H1 (cell line): ENCODE results near the gene DHX38. TPM values are rescaled to one million over a fixed set of nuclear protein-coding genes. Genes with fewer than 3 reads are reported as not detected.

ENCODE experiments used
- CTCF ChIA-PET: fragments of 300-600 bp; sonication (Branson Sonifier 250); formaldehyde crosslinking; loops from one replicate; lab custom pipeline; 2021; ENCODE audit not compliant: partially characterized antibody; lab: Charles Lee
- POLR2A ChIA-PET: fragments of 300-600 bp; sonication (Branson Sonifier 250); formaldehyde crosslinking; loops from one replicate; lab custom pipeline; 2021; ENCODE audit warnings: inconsistent platforms; ENCODE audit not compliant: partially characterized antibody; lab: Charles Lee
- DNase-seq, 2 experiments: peaks; one replicate each; pipeline versions ENCODE4 v3.0.0 to v3.0.0-alpha.2; 2010 to 2022; ENCODE audit warnings: low spot score in 2 of 2, low read depth in 1 of 2, mixed read lengths in 1 of 2
- FAIRE-seq: peaks from 2 replicates; lab custom pipeline; 2011; peaks lifted over from hg19 to GRCh38; lab: Jason Lieb, UNC
- H2AFZ ChIP-seq: 2 replicates; pipeline ENCODE4 v1.8.1; 2012; ENCODE audit warnings: low read length, inconsistent platforms
- H2AK5ac ChIP-seq: 2 replicates; pipeline ENCODE4 v1.6.1; 2013; ENCODE audit warnings: low read depth, low read length
- H2BK120ac ChIP-seq: replicated peaks from 2 replicates; pipeline ENCODE3; 2013; ENCODE audit warnings: low read depth, low read length, inconsistent platforms
- H2BK12ac ChIP-seq: 2 replicates; pipeline ENCODE4 v1.6.1; 2013; ENCODE audit warnings: low read depth, low read length
- H2BK15ac ChIP-seq: 2 replicates; pipeline ENCODE4 v1.6.1; 2013; ENCODE audit warnings: low read length
- H2BK20ac ChIP-seq: 2 replicates; pipeline ENCODE4 v1.6.1; 2013; ENCODE audit warnings: low read length
- H2BK5ac ChIP-seq: 2 replicates; pipeline ENCODE4 v1.6.1; 2013; ENCODE audit warnings: low read depth, low read length
- H3K14ac ChIP-seq: 2 replicates; pipeline ENCODE4 v1.6.1; 2013; ENCODE audit warnings: inconsistent platforms; ENCODE audit not compliant: insufficient read length
- H3K18ac ChIP-seq: 2 replicates; pipeline ENCODE4 v1.6.1; 2013; ENCODE audit warnings: low read length; ENCODE audit errors: extremely low read depth
- H3K23ac ChIP-seq: 2 replicates; pipeline ENCODE4 v1.6.1; 2013; ENCODE audit warnings: inconsistent platforms; ENCODE audit not compliant: insufficient read length
- H3K23me2 ChIP-seq: 2 replicates; pipeline ENCODE4 v1.6.1; 2013; ENCODE audit warnings: low read depth, low read length
- H3K27ac ChIP-seq: 2 replicates; pipeline ENCODE4 v1.6.1; 2011; ENCODE audit warnings: low read depth, low read length, inconsistent platforms
- H3K27me3 ChIP-seq, 4 experiments: replicated peaks in 1 of 4; 1 replicate in 1 of 4; 2 replicates in 3 of 4; pipeline versions ENCODE4 v1.6.1 to v1.8.1; 2011 to 2013; ENCODE audit warnings: low read length in 3 of 4, mild to moderate bottlenecking in 3 of 4, inconsistent platforms in 2 of 4, mixed read lengths in 2 of 4, moderate library complexity in 1 of 4; ENCODE audit not compliant: control insufficient read depth in 3 of 4, insufficient read depth in 3 of 4; ENCODE audit errors: extremely low read depth in 1 of 4
- H3K36me3 ChIP-seq, 4 experiments: 2 replicates each; pipeline versions ENCODE4 v1.6.1 to v1.8.1; 2011 to 2013; ENCODE audit warnings: mild to moderate bottlenecking in 4 of 4, low read length in 3 of 4, moderate library complexity in 2 of 4, control low read depth in 1 of 4, inconsistent platforms in 1 of 4; ENCODE audit not compliant: insufficient read depth in 4 of 4, control insufficient read depth in 2 of 4
- H3K4ac ChIP-seq: replicated peaks from 2 replicates; pipeline ENCODE3; 2013; ENCODE audit warnings: low read length, low read depth, mixed read lengths, inconsistent platforms; ENCODE audit not compliant: insufficient read length
- H3K4me1 ChIP-seq, 4 experiments: replicated peaks in 1 of 4; 1 replicate in 1 of 4; 2 replicates in 3 of 4; pipeline versions ENCODE4 v1.6.1 to v1.8.1; 2011 to 2013; ENCODE audit warnings: low read length in 3 of 4, inconsistent platforms in 2 of 4, mixed read lengths in 1 of 4; ENCODE audit not compliant: insufficient read depth in 4 of 4, control insufficient read depth in 3 of 4
- H3K4me2 ChIP-seq, 2 experiments: 2 replicates each; pipeline versions ENCODE4 v1.6.1 to v1.8.1; 2011 to 2013; ENCODE audit warnings: low read depth in 2 of 2, low read length in 2 of 2, control low read depth in 1 of 2, inconsistent platforms in 1 of 2, mild to moderate bottlenecking in 1 of 2; ENCODE audit not compliant: insufficient read depth in 1 of 2
- H3K4me3 ChIP-seq, 4 experiments: fragments of 200-600, 300-600 bp in 1 of 4; sonication (generic), shearing (Covaris generic), sonication (Bioruptor Twin) in 1 of 4; 2 replicates each; pipeline versions ENCODE4 v1.5.1 to v1.8.1; 2011 to 2016; ENCODE audit warnings: low read length in 4 of 4, low read depth in 3 of 4, control low read depth in 2 of 4, inconsistent platforms in 2 of 4, mild to moderate bottlenecking in 2 of 4, mixed read lengths in 1 of 4, moderate library complexity in 1 of 4; ENCODE audit not compliant: insufficient read depth in 2 of 4; ENCODE audit errors: extremely low read depth in 1 of 4
- H3K56ac ChIP-seq: replicated peaks from 2 replicates; pipeline ENCODE3; 2013; ENCODE audit warnings: low read depth, mild to moderate bottlenecking, mixed read lengths, low read length, inconsistent platforms; ENCODE audit not compliant: insufficient read length
- H3K79me1 ChIP-seq: 2 replicates; pipeline ENCODE4 v1.6.1; 2013; ENCODE audit warnings: low read depth, low read length, control low read depth
- H3K79me2 ChIP-seq, 2 experiments: 2 replicates each; pipeline versions ENCODE4 v1.6.1 to v1.8.1; 2012 to 2013; ENCODE audit warnings: low read length in 2 of 2, mild to moderate bottlenecking in 2 of 2, inconsistent platforms in 1 of 2; ENCODE audit not compliant: insufficient read depth in 2 of 2, control insufficient read depth in 1 of 2
- H3K9ac ChIP-seq, 4 experiments: replicated peaks in 1 of 4; 1 replicate in 1 of 4; 2 replicates in 3 of 4; pipeline versions ENCODE4 v1.6.1 to v1.8.1; 2011 to 2013; ENCODE audit warnings: low read depth in 3 of 4, low read length in 3 of 4, control low read depth in 2 of 4, mild to moderate bottlenecking in 2 of 4, moderate library complexity in 2 of 4, inconsistent platforms in 1 of 4; ENCODE audit errors: extremely low read depth in 1 of 4
- H3K9me3 ChIP-seq, 2 experiments: 2 replicates each; pipeline versions ENCODE4 v1.6.1 to v1.8.1; 2012 to 2013; ENCODE audit warnings: mild to moderate bottlenecking in 2 of 2, moderate library complexity in 2 of 2, control low read depth in 1 of 2, inconsistent platforms in 1 of 2, low read depth in 1 of 2, low read length in 1 of 2, mixed read lengths in 1 of 2; ENCODE audit not compliant: insufficient read depth in 2 of 2
- H4K20me1 ChIP-seq, 2 experiments: replicated peaks in 1 of 2; 2 replicates each; pipeline versions ENCODE3 to v1.8.1; 2011 to 2013; ENCODE audit warnings: inconsistent platforms in 2 of 2, low read length in 2 of 2, mild to moderate bottlenecking in 1 of 2; ENCODE audit not compliant: insufficient read depth in 2 of 2, control insufficient read depth in 1 of 2
- H4K5ac ChIP-seq: 2 replicates; pipeline ENCODE4 v1.6.1; 2013; ENCODE audit warnings: low read length, low read depth, mixed read lengths, inconsistent platforms; ENCODE audit not compliant: insufficient read length
- H4K8ac ChIP-seq: 2 replicates; pipeline ENCODE4 v1.8.0; 2013; ENCODE audit warnings: mild to moderate bottlenecking, moderate library complexity, low read length, inconsistent platforms; ENCODE audit not compliant: insufficient read depth; ENCODE audit errors: extremely low read depth
- H4K91ac ChIP-seq: replicated peaks from 2 replicates; pipeline ENCODE3; 2013; ENCODE audit warnings: low read length, mixed read lengths, inconsistent platforms; ENCODE audit not compliant: insufficient read length
- BACH1 ChIP-seq: IDR thresholded peaks from 2 replicates; pipeline ENCODE4 v1.6.1; 2012; ENCODE audit warnings: low read length, improper control_type of control experiment
- EGR1 ChIP-seq: IDR thresholded peaks from 2 replicates; pipeline ENCODE4 v1.6.1; 2011; ENCODE audit warnings: low read depth, low read length, borderline replicate concordance
- EZH2 ChIP-seq: fragments of 200-600 bp; sonication (generic); IDR thresholded peaks from 2 replicates; pipeline ENCODE4 v1.7.1; 2012; ENCODE audit warnings: low read depth, mild to moderate bottlenecking, moderate library complexity, low read length, inconsistent platforms; ENCODE audit not compliant: severe bottlenecking
- FOSL1 ChIP-seq: IDR thresholded peaks from 2 replicates; pipeline ENCODE4 v1.6.1; 2011; ENCODE audit warnings: mild to moderate bottlenecking, low read depth, low read length, moderate library complexity; ENCODE audit not compliant: insufficient read depth
- JUN ChIP-seq: IDR thresholded peaks from 2 replicates; pipeline ENCODE4 v1.6.1; 2011; ENCODE audit warnings: low read depth, mild to moderate bottlenecking, improper control_type of control experiment, low read length
- KDM4A ChIP-seq: IDR thresholded peaks from one replicate; pipeline ENCODE4 v1.7.1; 2012; ENCODE audit warnings: low read depth, mild to moderate bottlenecking, moderate library complexity, low read length, inconsistent platforms; ENCODE audit not compliant: severe bottlenecking
- NRF1 ChIP-seq: IDR thresholded peaks from 2 replicates; pipeline ENCODE4 v1.6.1; 2011; ENCODE audit warnings: mild to moderate bottlenecking, low read depth, low read length, improper control_type of control experiment
- RFX5 ChIP-seq: IDR thresholded peaks from 2 replicates; pipeline ENCODE4 v1.6.1; 2011; ENCODE audit warnings: low read depth, low read length, improper control_type of control experiment, borderline replicate concordance
- SAP30 ChIP-seq: fragments of 300-600 bp; sonication (generic); IDR thresholded peaks from 2 replicates; pipeline ENCODE4 v1.7.1; 2012; ENCODE audit warnings: low read length, moderate library complexity, mild to moderate bottlenecking, inconsistent platforms; ENCODE audit not compliant: insufficient read depth, insufficient replicate concordance
- SIRT6 ChIP-seq: IDR thresholded peaks from one replicate; pipeline ENCODE4 v1.7.1; 2012; ENCODE audit warnings: low read length, inconsistent platforms
- SP1 ChIP-seq: IDR thresholded peaks from 2 replicates; pipeline ENCODE4 v1.6.1; 2011; ENCODE audit warnings: low read depth, low read length
- SRF ChIP-seq: IDR thresholded peaks from 2 replicates; pipeline ENCODE4 v1.6.1; 2011; ENCODE audit warnings: mild to moderate bottlenecking, low read depth, low read length, moderate library complexity
- SUZ12 ChIP-seq: fragments of 200-600 bp; sonication (generic); IDR thresholded peaks from 2 replicates; pipeline ENCODE4 v1.6.1; 2012; ENCODE audit warnings: mild to moderate bottlenecking, inconsistent platforms, low read length, moderate library complexity, mixed read lengths
- TAF7 ChIP-seq: optimal IDR thresholded peaks from 2 replicates; pipeline ENCODE3; 2011; ENCODE audit warnings: low read depth, mild to moderate bottlenecking, inconsistent platforms, low read length, moderate library complexity, borderline replicate concordance
- WGBS, 2 experiments: shearing (Covaris generic) in 1 of 2; methylation state at CpG; one replicate each; pipeline versions ENCODE4 v1.1.6 to v1.1.7; 2013 to 2015; ENCODE audit warnings: low lambda C conversion rate in 2 of 2, mixed read lengths in 2 of 2, inconsistent platforms in 1 of 2, low coverage in 1 of 2, missing lambda C conversion rate in 1 of 2; ENCODE audit not compliant: insufficient replicate concordance in 2 of 2, insufficient coverage in 1 of 2, insufficient read length in 1 of 2; ENCODE audit errors: extremely low coverage in 1 of 2, missing lambda C conversion rate in 1 of 2; 5-methylcytosine and 5-hydroxymethylcytosine counted together
- polyA plus RNA-seq, 7 experiments: library from polyadenylated mRNA; depleted of rRNA in 3 of 7; stranded (reverse) in 5 of 7; unstranded in 2 of 7; fragments of >200 nt in 5 of 7; fragments of 200-250 nt in 2 of 7; gene quantifications; 1 replicate in 5 of 7; 2 replicates in 1 of 7; 4 replicates in 1 of 7; pipeline versions ENCODE4 v1.2.1 to v1.2.3, GENCODE V29; 2011 to 2013; ENCODE audit warnings: missing spikeins in 2 of 7, mixed read lengths in 2 of 7
- total RNA-seq: library from RNA; stranded (reverse); fragmentation: NEBNext Ultra II Directional; extraction: Animal tissue kit (Norgen Biotek cat#: 25700); gene quantifications from 2 replicates; pipeline ENCODE4 v1.2.1, GENCODE V29; 2021

The DHX38 gene
- total and polyA plus RNA-seq, 2 of the 8 experiments (the other 6 are each of a cell fraction or from before 2014, with no cell fraction given), result 27.3 to 53.5 TPM

GRCh38 chr16:72051818-72052217 lies 41.8 kb upstream of the DHX38 start:
- WGBS, 2 experiments, result 84% methylated on average over 2 of the region's 2 CpGs; no CpG with 5 or more reads in 1 of the 2 experiments
- Histone ChIP-seq H2BK15ac (no peak overlapping the region), H3K9ac (no peak overlapping the region), H2BK5ac (no peak overlapping the region), H3K4me3 (no peak overlapping the region), H2AK5ac (no peak overlapping the region), H3K79me2 (no peaks in the 10 kb centered on the region), H3K23me2 (no peaks in the 10 kb centered on the region), H2BK120ac (no peak overlapping the region), H3K27me3 (no peaks in the 10 kb centered on the region), H3K14ac (no peak overlapping the region), H3K23ac (no peak overlapping the region), H2BK20ac (no peak overlapping the region), H3K4me1 (no peaks in the 10 kb centered on the region), H2BK12ac (no peak overlapping the region), H4K91ac (no peak overlapping the region), H3K79me1 (no peaks in the 10 kb centered on the region), H3K9me3 (no peaks in the 10 kb centered on the region), H3K18ac (no peak overlapping the region), H4K8ac (no peak overlapping the region), H3K27ac (no peak overlapping the region), H2AFZ (no peak overlapping the region), H4K20me1 (no peaks in the 10 kb centered on the region), H4K5ac (no peak overlapping the region), H3K4ac (no peak overlapping the region), H3K56ac (no peak overlapping the region), H3K36me3 (no peaks in the 10 kb centered on the region), H3K4me2 (no peak overlapping the region)
- no peak for FAIRE-seq
- POLR2A ChIA-PET, result no interaction called here
- no peak for DNase-seq
- CTCF ChIA-PET, result no interaction called here
- no peak for TF ChIP-seq SRF
- no peak for TF ChIP-seq SIRT6
- TF ChIP-seq EZH2, result no peak
- no peak for TF ChIP-seq SUZ12
- TF ChIP-seq TAF7, result no peak
- no peak for TF ChIP-seq SAP30
- TF ChIP-seq SP1, result no peak
- no peak for TF ChIP-seq JUN
- no peak for TF ChIP-seq EGR1
- no peak for TF ChIP-seq KDM4A
- no peak for TF ChIP-seq FOSL1
- no peak for TF ChIP-seq NRF1
- TF ChIP-seq BACH1, result no peak
- no peak for TF ChIP-seq RFX5
